Mesothelial cell of epicardium (in vitro differentiated cells): ENCODE results near the gene CENPF. TPM values are rescaled to one million over a fixed set of nuclear protein-coding genes. Genes with fewer than 3 reads are reported as not detected.

Source experiments
- DNase-seq, 2 experiments: peaks; one replicate each; pipeline ENCODE4 v3.0.0; 2021; ENCODE audit warnings: low spot score in 2 of 2; ENCODE audit not compliant: unreplicated experiment in 2 of 2
- H3K27ac Mint-ChIP-seq: 2 replicates; pipeline ENCODE4 v1.8.0; 2021; ENCODE audit warnings: mixed read lengths
- H3K27me3 Mint-ChIP-seq: 2 replicates; pipeline ENCODE4 v1.8.0; 2021; ENCODE audit warnings: low read depth, mixed read lengths
- H3K36me3 Mint-ChIP-seq: 2 replicates; pipeline ENCODE4 v1.8.0; 2021; ENCODE audit warnings: mixed read lengths
- H3K4me1 Mint-ChIP-seq: 2 replicates; pipeline ENCODE4 v1.8.0; 2021; ENCODE audit warnings: mixed read lengths
- H3K4me3 Mint-ChIP-seq: 2 replicates; pipeline ENCODE4 v1.8.0; 2021; ENCODE audit warnings: mild to moderate bottlenecking, moderate library complexity, mixed read lengths
- H3K9me3 Mint-ChIP-seq: 2 replicates; pipeline ENCODE4 v1.8.0; 2021; ENCODE audit warnings: mixed read lengths
- total RNA-seq: library from RNA; stranded (reverse); gene quantifications from 3 replicates; pipeline ENCODE4 v1.2.1, GENCODE V29; 2021
- TF ChIP-seq, protein P1 (sequence below): fragments of 200-600 bp; sonication (generic); IDR thresholded peaks from one replicate; pipeline ENCODE4 v1.5.0; 2021; ENCODE audit warnings: antibody characterized with exemption; ENCODE audit not compliant: unreplicated experiment

Gene CENPF
- total RNA-seq, 1 donor from 2014 or later: 58.1 TPM

DNA sequence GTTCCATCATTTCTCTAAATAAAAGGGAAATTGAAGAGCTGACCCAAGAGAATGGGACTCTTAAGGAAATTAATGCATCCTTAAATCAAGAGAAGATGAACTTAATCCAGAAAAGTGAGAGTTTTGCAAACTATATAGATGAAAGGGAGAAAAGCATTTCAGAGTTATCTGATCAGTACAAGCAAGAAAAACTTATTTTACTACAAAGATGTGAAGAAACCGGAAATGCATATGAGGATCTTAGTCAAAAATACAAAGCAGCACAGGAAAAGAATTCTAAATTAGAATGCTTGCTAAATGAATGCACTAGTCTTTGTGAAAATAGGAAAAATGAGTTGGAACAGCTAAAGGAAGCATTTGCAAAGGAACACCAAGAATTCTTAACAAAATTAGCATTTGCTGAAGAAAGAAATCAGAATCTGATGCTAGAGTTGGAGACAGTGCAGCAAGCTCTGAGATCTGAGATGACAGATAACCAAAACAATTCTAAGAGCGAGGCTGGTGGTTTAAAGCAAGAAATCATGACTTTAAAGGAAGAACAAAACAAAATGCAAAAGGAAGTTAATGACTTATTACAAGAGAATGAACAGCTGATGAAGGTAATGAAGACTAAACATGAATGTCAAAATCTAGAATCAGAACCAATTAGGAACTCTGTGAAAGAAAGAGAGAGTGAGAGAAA is 38.4 kb downstream of the CENPF start:
- Mint-ChIP-seq H3K4me3 (no peak overlapping the region), H3K27me3 (no peaks in the 10 kb centered on the region), H3K36me3 (peaks cover 25% of the 10 kb centered on the region), H3K9me3 (no peaks in the 10 kb centered on the region), H3K27ac (no peak overlapping the region), H3K4me1 (no peaks in the 10 kb centered on the region)
- no peak for DNase-seq
- TF ChIP-seq, protein P1, sequence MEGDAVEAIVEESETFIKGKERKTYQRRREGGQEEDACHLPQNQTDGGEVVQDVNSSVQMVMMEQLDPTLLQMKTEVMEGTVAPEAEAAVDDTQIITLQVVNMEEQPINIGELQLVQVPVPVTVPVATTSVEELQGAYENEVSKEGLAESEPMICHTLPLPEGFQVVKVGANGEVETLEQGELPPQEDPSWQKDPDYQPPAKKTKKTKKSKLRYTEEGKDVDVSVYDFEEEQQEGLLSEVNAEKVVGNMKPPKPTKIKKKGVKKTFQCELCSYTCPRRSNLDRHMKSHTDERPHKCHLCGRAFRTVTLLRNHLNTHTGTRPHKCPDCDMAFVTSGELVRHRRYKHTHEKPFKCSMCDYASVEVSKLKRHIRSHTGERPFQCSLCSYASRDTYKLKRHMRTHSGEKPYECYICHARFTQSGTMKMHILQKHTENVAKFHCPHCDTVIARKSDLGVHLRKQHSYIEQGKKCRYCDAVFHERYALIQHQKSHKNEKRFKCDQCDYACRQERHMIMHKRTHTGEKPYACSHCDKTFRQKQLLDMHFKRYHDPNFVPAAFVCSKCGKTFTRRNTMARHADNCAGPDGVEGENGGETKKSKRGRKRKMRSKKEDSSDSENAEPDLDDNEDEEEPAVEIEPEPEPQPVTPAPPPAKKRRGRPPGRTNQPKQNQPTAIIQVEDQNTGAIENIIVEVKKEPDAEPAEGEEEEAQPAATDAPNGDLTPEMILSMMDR: no peak

DNA sequence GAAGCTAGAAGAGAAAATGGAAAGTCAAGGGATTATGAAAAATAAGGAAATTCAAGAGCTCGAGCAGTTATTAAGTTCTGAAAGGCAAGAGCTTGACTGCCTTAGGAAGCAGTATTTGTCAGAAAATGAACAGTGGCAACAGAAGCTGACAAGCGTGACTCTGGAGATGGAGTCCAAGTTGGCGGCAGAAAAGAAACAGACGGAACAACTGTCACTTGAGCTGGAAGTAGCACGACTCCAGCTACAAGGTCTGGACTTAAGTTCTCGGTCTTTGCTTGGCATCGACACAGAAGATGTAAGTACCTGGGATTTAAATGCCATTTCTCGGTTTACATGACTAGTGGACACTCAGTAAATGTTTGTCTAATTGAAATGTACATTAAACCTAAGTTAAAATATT is 40.0 kb downstream of the CENPF start:
- H3K27me3 Mint-ChIP-seq: no peaks in the 10 kb centered on the region
- H3K27ac Mint-ChIP-seq: no peak overlapping the region
- TF ChIP-seq, protein P1: no peak
- DNase-seq: no peak
- no peak overlapping the region for H3K4me3 Mint-ChIP-seq
- H3K4me1 Mint-ChIP-seq: no peaks in the 10 kb centered on the region
- peaks cover 29% of the 10 kb centered on the region for H3K36me3 Mint-ChIP-seq
- no peaks in the 10 kb centered on the region for H3K9me3 Mint-ChIP-seq

DNA sequence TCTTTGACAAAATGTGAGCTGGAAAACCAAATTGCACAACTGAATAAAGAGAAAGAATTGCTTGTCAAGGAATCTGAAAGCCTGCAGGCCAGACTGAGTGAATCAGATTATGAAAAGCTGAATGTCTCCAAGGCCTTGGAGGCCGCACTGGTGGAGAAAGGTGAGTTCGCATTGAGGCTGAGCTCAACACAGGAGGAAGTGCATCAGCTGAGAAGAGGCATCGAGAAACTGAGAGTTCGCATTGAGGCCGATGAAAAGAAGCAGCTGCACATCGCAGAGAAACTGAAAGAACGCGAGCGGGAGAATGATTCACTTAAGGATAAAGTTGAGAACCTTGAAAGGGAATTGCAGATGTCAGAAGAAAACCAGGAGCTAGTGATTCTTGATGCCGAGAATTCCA is 42.7 kb downstream of the CENPF start:
- Mint-ChIP-seq H3K27ac (no peak overlapping the region), H3K36me3 (peaks cover 40% of the 10 kb centered on the region), H3K27me3 (no peaks in the 10 kb centered on the region), H3K4me1 (no peaks in the 10 kb centered on the region), H3K9me3 (no peaks in the 10 kb centered on the region), H3K4me3 (no peak overlapping the region)
- no peak for DNase-seq
- TF ChIP-seq, protein P1: no peak

DNA sequence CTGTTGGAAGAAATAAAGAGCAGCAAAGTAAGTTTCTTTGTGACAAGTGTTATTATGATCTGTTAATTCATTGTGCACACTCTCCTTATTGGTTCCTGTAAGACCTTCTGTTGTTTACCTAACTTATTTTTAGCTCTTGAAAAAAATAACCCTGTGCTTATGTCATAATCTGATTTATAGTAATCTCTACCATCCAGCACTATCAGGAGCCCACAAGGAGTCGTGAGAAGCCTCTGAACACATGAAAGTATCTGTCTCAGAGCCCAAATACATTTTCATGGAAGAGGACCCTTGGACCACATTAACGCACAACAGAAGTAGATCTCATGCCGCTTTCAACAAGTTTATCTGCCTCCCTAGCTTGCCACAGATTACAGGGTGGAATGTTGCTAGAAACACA is 45.8 kb downstream of the CENPF start:
- Mint-ChIP-seq H3K4me1 (no peaks in the 10 kb centered on the region), H3K9me3 (no peaks in the 10 kb centered on the region), H3K36me3 (peaks cover 55% of the 10 kb centered on the region), H3K27ac (no peak overlapping the region), H3K27me3 (no peaks in the 10 kb centered on the region), H3K4me3 (no peak overlapping the region)
- TF ChIP-seq, protein P1: no peak
- DNase-seq: no peak

DNA sequence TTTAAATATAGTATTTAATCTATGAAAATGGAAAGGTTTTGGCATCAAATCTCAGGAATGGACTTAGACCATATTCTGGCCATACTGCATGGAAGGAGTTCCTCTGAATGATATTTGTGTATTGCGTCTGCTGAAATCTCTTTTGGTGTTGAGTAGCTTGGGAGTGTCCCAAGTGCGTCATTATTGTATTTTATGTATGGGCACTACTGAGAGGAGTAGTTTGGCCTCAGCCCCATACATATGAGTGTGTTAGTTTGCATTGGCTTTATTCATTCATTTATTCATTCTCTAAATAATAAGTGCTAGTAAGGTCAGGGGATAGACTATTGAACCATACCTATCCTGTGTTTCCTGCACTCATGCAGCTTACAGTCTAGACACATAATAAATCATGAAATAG is 46.6 kb downstream of the CENPF start:
- no peaks in the 10 kb centered on the region for H3K9me3 Mint-ChIP-seq
- H3K27me3 Mint-ChIP-seq: no peaks in the 10 kb centered on the region
- no peak for DNase-seq
- H3K36me3 Mint-ChIP-seq: peaks cover 55% of the 10 kb centered on the region
- H3K27ac Mint-ChIP-seq: no peak overlapping the region
- H3K4me1 Mint-ChIP-seq: no peaks in the 10 kb centered on the region
- H3K4me3 Mint-ChIP-seq: no peak overlapping the region
- TF ChIP-seq, protein P1: no peak
